GM12891 (cell line): Measurements from ENCODE around the gene FAM229A.

Source experiments
- POLR2A ChIP-seq: IDR thresholded peaks from 2 replicates; pipeline ENCODE4 v1.6.1; 2011; ENCODE audit warnings: low read depth, low read length, control low read depth
- POLR2AphosphoS5 ChIP-seq: IDR thresholded peaks from 2 replicates; pipeline ENCODE4 v1.6.1; 2011; ENCODE audit warnings: low read depth, low read length, control low read depth
- SPI1 ChIP-seq: IDR thresholded peaks from 2 replicates; pipeline ENCODE4 v1.6.1; 2011; ENCODE audit warnings: low read depth, low read length, control low read depth
- TAF1 ChIP-seq: IDR thresholded peaks from 2 replicates; pipeline ENCODE4 v1.6.1; 2011; ENCODE audit warnings: low read depth, low read length, control low read depth

DNA sequence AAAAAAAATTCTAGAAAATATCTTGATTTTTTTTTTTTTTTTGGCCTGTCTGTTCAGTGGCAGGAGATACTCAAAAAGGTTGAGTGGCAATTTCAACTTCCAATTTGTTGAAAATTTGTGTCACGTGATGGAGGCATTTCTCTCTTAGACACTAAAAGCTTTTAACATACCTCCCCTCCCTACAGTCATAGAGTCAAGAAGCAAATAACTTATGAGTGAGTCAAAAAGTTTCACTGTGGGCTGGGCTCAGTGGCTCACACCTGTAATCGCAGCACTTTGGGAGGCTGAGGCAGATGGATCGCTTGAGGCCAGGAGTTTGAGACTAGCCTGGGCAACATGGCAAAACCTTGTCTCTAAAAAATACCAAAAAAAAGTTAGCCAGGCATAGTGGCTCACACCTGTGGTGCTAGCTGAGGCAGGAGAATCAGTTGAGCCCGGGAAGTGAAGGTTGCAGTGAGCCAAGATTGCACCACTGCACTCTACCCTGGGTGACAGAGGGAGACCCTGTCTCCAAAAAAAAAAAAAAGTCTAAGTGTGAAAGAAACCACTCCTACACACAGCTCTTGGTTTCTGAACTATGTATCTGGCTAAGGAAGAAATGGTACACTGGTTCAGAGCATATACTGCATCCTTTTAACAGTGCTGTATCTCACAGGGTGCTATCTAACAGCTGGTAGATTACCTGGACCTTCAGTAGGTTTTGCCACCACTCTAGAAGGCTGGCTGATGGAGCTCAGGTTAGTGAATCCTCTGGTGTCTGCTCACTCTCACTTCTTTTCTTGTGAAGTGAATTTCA lies 43.6 kb upstream of the FAM229A start:
- no peak for TF ChIP-seq TAF1
- TF ChIP-seq POLR2AphosphoS5 = no peak
- no peak for TF ChIP-seq POLR2A
- TF ChIP-seq SPI1 = no peak
